Calu3 (cell line): Measurements from ENCODE around the gene PRR7. TPM values are rescaled to one million over a fixed set of nuclear protein-coding genes. Genes with fewer than 3 reads are reported as not detected.

Experiments
- BruUV-seq: library from RNA; stranded (reverse); fragments of 400-500 nt; replicated peaks from 2 replicates; lab custom pipeline; 2021; lab: Mats Ljungman, UMichigan
- CTCF ChIA-PET: fragments of 300-600 bp; sonication (Branson Sonifier 250); formaldehyde crosslinking; loops from one replicate; lab custom pipeline; 2022; ENCODE audit warnings: antibody characterized with exemption; lab: Charles Lee
- DNase-seq: peaks from one replicate; pipeline ENCODE4 v3.0.0; 2022
- H3K27ac Mint-ChIP-seq: one replicate; pipeline ENCODE4 v1.8.0; 2022; ENCODE audit warnings: mixed read lengths; ENCODE audit not compliant: unreplicated experiment
- H3K27me3 Mint-ChIP-seq: one replicate; pipeline ENCODE4 v1.8.0; 2022; ENCODE audit warnings: mixed read lengths; ENCODE audit not compliant: unreplicated experiment
- H3K36me3 Mint-ChIP-seq: one replicate; pipeline ENCODE4 v1.8.0; 2022; ENCODE audit warnings: mild to moderate bottlenecking, moderate library complexity, mixed read lengths; ENCODE audit not compliant: insufficient read depth, unreplicated experiment
- H3K4me1 Mint-ChIP-seq: one replicate; pipeline ENCODE4 v1.8.0; 2022; ENCODE audit warnings: mild to moderate bottlenecking, low read depth, mixed read lengths; ENCODE audit not compliant: unreplicated experiment
- H3K4me3 Mint-ChIP-seq: one replicate; pipeline ENCODE4 v1.8.0; 2022; ENCODE audit warnings: mild to moderate bottlenecking, low read depth, moderate library complexity, mixed read lengths; ENCODE audit not compliant: unreplicated experiment
- H3K9me3 Mint-ChIP-seq: one replicate; pipeline ENCODE4 v1.8.0; 2022; ENCODE audit warnings: low read depth, mixed read lengths; ENCODE audit not compliant: unreplicated experiment
- intact Hi-C: fragments of 100-400 bp; cut with micrococcal nuclease; formaldehyde crosslinking; loops from one replicate; pipeline ENCODE4 v1.10.0; 2022; ENCODE audit not compliant: unreplicated experiment
- total RNA-seq: library from RNA; stranded (reverse); gene quantifications from 2 replicates; pipeline ENCODE4 v1.2.3, GENCODE V29; 2022
- TF ChIP-seq, protein P1 (sequence below): fragments of 200-600 bp; IDR thresholded peaks from one replicate; pipeline ENCODE4 v1.8.0; 2022; ENCODE audit warnings: antibody characterized with exemption; ENCODE audit not compliant: unreplicated experiment

PRR7 gene
- total RNA-seq, 1 experiment from 2014 or later = 25.2 TPM

DNA sequence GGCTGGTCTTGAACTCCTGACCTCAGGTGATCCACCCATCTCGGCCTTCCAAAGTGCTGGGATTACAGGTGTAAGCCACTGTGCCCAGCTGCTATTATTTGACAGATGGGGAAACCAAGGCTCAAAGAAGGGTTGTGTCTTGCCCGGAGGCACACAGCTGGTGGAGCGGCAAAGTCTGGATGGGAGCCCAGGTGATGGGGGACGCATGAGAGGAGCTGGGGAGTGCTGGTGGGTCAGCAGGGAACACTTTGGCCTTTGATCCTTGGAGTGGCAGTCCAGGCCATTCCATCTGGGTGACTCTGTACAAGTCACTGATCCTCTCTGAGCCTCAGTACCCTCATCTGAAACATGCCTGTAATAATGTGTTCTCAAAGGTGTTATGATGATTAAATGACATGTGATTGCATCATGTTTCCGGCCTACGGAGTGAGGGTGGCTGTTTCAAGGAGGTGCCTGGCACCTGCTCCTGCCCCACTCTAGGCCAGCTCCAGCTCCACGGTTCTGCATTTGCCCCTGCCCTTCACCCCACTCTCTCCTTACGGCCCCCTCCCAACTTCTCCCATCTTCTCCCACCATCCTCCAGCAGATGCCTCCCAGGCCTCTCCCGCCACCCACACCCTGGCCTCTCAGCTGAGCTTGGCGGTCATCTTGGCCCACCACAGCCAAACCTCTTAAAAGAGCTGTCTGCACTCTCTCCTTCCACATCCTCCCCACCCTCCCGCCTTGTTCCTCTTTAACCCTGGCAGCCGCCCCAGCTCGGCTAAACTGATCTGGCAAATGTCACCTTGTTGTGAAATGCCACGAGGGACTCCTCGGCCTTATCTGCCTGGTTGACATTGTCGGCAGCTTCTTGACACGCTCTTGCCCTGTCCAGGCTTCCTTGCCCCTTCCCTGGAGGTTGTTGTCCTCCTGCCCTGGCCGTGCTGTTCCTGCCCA, 32.4 kb downstream of the PRR7 start:
- intact Hi-C loops = no loop called here
- H3K27me3 Mint-ChIP-seq = no peaks in the 10 kb centered on the region
- H3K9me3 Mint-ChIP-seq = no peaks in the 10 kb centered on the region
- CTCF ChIA-PET = interaction anchor here (0.7 to 1.7 kb wide), 2 partner anchors 15 to 17 kb away, joined by 3 read pairs; no protein-coding TSS in a partner anchor
- peaks cover 28% of the 10 kb centered on the region for H3K4me1 Mint-ChIP-seq
- H3K4me3 Mint-ChIP-seq = no peak overlapping the region
- H3K36me3 Mint-ChIP-seq = peaks cover 87% of the 10 kb centered on the region
- DNase-seq = no peak
- BruUV-seq = no TSS peak
- TF ChIP-seq, protein P1, sequence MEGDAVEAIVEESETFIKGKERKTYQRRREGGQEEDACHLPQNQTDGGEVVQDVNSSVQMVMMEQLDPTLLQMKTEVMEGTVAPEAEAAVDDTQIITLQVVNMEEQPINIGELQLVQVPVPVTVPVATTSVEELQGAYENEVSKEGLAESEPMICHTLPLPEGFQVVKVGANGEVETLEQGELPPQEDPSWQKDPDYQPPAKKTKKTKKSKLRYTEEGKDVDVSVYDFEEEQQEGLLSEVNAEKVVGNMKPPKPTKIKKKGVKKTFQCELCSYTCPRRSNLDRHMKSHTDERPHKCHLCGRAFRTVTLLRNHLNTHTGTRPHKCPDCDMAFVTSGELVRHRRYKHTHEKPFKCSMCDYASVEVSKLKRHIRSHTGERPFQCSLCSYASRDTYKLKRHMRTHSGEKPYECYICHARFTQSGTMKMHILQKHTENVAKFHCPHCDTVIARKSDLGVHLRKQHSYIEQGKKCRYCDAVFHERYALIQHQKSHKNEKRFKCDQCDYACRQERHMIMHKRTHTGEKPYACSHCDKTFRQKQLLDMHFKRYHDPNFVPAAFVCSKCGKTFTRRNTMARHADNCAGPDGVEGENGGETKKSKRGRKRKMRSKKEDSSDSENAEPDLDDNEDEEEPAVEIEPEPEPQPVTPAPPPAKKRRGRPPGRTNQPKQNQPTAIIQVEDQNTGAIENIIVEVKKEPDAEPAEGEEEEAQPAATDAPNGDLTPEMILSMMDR = no peak
- peak overlapping the region; percentile 73 for H3K27ac Mint-ChIP-seq

DNA sequence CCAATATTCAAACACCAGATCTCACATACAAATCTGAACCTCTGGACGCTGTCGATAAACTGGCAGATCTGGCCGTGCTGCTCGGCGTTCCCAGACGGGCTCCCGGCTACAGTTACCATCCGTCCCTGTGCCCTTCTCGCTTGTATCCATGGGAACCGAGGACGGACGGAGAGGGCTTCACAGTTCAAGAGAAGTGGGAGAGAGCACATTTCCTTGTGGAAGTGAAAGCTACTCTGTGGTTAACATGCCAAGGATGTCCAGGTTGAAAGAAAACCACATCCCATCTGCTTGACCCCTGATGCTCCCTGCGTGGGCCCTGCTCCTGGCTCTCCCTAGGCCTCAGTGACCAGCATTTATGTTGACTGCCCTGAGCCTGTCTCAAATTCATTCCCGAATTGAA, 33.2 kb downstream of the PRR7 start:
- Mint-ChIP-seq H3K27ac (peak overlapping the region; percentile 73), H3K27me3 (no peaks in the 10 kb centered on the region), H3K9me3 (no peaks in the 10 kb centered on the region), H3K4me1 (peaks cover 36% of the 10 kb centered on the region), H3K4me3 (no peak overlapping the region), H3K36me3 (peaks cover 87% of the 10 kb centered on the region)
- CTCF ChIA-PET = interaction anchor here (0.6 to 1.7 kb wide), 3 partner anchors 14 to 97 kb away, joined by 3 to 4 read pairs (median 3); no protein-coding TSS in a partner anchor
- DNase-seq = no peak
- BruUV-seq = no TSS peak
- TF ChIP-seq, protein P1 = no peak
- intact Hi-C loops = no loop called here

DNA sequence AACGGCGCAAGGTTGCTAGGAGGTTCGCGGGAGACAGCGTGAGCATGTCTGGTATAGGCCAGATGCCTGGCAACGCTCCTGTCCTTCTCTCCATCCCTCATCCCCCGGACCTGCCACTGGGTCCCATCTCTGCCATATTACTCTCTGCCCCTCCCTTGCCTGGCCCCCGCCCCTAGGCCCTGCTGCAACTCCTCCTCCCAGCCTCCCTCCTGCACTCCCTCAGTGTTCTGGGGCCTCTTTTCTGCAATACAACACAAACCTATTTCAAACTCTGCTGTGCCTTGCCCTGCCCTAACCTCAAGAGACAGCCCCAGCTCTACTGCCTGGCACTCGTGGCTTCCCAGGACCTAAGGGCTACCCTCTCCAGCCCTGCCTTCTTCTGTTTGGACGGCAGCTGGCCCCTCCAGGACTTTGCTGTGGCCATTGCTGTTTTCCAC, 35.8 kb downstream of the PRR7 start:
- Mint-ChIP-seq H3K9me3 (no peaks in the 10 kb centered on the region), H3K27me3 (no peaks in the 10 kb centered on the region), H3K4me1 (peaks cover 42% of the 10 kb centered on the region), H3K36me3 (peaks cover 94% of the 10 kb centered on the region), H3K4me3 (no peak overlapping the region), H3K27ac (peak overlapping the region; percentile 24)
- DNase-seq = no peak
- TF ChIP-seq, protein P1 = no peak
- CTCF ChIA-PET = interaction anchor here (0.7 kb wide), 1 partner anchor 943 kb away, joined by 4 read pairs; no protein-coding TSS in a partner anchor
- BruUV-seq = no TSS peak
- intact Hi-C loops = no loop called here

DNA sequence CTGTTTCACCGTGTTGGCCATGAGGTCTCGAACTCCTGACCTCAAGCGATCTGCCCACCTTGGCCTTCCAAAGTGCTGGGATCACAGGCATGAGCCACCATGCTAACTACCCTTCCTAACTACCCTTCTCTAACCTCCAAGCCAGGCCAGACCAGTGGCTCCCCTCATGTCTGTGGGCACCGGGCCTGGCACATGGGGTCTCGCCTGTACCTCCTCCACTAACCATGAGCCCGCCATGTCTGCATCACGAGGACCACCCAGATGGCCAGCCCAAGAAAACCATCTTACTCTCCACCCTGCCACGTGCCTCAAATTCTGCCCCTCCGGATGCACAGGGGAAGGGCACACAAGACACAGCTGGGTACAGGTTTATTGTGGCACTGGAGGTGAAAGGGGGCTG, 36.4 kb downstream of the PRR7 start:
- H3K27me3 Mint-ChIP-seq = no peaks in the 10 kb centered on the region
- intact Hi-C loops = no loop called here
- CTCF ChIA-PET = no interaction called here
- no peaks in the 10 kb centered on the region for H3K9me3 Mint-ChIP-seq
- TF ChIP-seq, protein P1 = no peak
- H3K27ac Mint-ChIP-seq = peak overlapping the region; percentile 24
- H3K4me1 Mint-ChIP-seq = peaks cover 37% of the 10 kb centered on the region
- no TSS peak for BruUV-seq
- H3K36me3 Mint-ChIP-seq = peaks cover 95% of the 10 kb centered on the region
- no peak for DNase-seq
- no peak overlapping the region for H3K4me3 Mint-ChIP-seq
